ENCODE results near the gene WWOX. TPM values are rescaled to one million over a fixed set of nuclear protein-coding genes. Genes with fewer than 3 reads are reported as not detected.

Gene WWOX
- total and polyA plus RNA-seq, 2 experiments from 2014 or later: 17.0 to 39.8 TPM

GRCh38 chr16:78562111-78562510, 462.7 kb downstream of the WWOX start:
- no peak for DNase-seq (ENCODE audit: low spot score)
- TF ChIP-seq EZH2 (IDR thresholded peaks at IDR 0.05; ENCODE audit: borderline replicate concordance) (no peak), EZH2phosphoT487 (IDR thresholded peaks at IDR 0.05; ENCODE audit: low read depth, severe bottlenecking, unreplicated experiment) (no peak)
- TF ChIP-seq, protein P1, sequence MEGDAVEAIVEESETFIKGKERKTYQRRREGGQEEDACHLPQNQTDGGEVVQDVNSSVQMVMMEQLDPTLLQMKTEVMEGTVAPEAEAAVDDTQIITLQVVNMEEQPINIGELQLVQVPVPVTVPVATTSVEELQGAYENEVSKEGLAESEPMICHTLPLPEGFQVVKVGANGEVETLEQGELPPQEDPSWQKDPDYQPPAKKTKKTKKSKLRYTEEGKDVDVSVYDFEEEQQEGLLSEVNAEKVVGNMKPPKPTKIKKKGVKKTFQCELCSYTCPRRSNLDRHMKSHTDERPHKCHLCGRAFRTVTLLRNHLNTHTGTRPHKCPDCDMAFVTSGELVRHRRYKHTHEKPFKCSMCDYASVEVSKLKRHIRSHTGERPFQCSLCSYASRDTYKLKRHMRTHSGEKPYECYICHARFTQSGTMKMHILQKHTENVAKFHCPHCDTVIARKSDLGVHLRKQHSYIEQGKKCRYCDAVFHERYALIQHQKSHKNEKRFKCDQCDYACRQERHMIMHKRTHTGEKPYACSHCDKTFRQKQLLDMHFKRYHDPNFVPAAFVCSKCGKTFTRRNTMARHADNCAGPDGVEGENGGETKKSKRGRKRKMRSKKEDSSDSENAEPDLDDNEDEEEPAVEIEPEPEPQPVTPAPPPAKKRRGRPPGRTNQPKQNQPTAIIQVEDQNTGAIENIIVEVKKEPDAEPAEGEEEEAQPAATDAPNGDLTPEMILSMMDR (IDR thresholded peaks at IDR 0.05; ENCODE audit: poor library complexity): no peak
- Histone ChIP-seq H3K27me3 (no peaks in the 10 kb centered on the region), H3K36me3 (replicated peaks; ENCODE audit: insufficient read depth, low read depth) (no peaks in the 10 kb centered on the region), H3K27ac (no peak overlapping the region), H3K4me2 (no peak overlapping the region), H3K9me3 (ENCODE audit: low read depth) (no peaks in the 10 kb centered on the region), H2AFZ (no peak overlapping the region), H3K4me1 (ENCODE audit: insufficient read depth) (no peaks in the 10 kb centered on the region), H3K4me3 (no peak overlapping the region), H3K79me2 (no peaks in the 10 kb centered on the region), H4K20me1 (ENCODE audit: insufficient read depth, poor library complexity, severe bottlenecking) (no peaks in the 10 kb centered on the region), H3K9me2 (replicated peaks; ENCODE audit: insufficient read depth) (no peaks in the 10 kb centered on the region)
- WGBS (ENCODE audit: low lambda C conversion rate, missing lambda C conversion rate): 88% methylated on average over 6 of the region's 6 CpGs

DNA sequence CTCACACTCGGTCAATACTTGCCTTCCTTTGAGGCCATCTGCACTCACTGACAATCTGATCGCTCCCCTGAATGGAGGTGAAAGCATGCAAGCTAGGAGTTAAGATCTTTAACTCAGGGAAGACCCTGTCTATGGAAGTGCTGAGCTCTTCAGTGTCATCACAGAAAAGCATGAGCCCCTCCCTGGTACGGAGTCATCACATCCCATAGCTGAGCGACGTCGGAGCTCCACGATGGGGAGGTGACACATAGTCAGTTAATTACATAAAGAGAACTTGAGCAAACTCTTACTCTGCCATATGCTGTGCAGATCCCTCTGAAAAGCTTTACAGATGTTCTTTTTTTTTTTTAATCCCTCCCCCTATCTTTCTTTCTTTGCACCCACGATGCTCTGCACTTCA, 463.2 kb downstream of the WWOX start:
- Histone ChIP-seq H4K20me1 (ENCODE audit: insufficient read depth, poor library complexity, severe bottlenecking) (no peaks in the 10 kb centered on the region), H3K79me2 (no peaks in the 10 kb centered on the region), H3K4me3 (no peak overlapping the region), H3K9me2 (replicated peaks; ENCODE audit: insufficient read depth) (no peaks in the 10 kb centered on the region), H3K9me3 (ENCODE audit: low read depth) (no peaks in the 10 kb centered on the region), H3K27me3 (no peaks in the 10 kb centered on the region), H3K4me2 (no peak overlapping the region), H2AFZ (no peak overlapping the region), H3K27ac (no peak overlapping the region), H3K36me3 (replicated peaks; ENCODE audit: insufficient read depth, low read depth) (no peaks in the 10 kb centered on the region), H3K4me1 (ENCODE audit: insufficient read depth) (no peaks in the 10 kb centered on the region)
- TF ChIP-seq, protein P1 (IDR thresholded peaks at IDR 0.05; ENCODE audit: poor library complexity): no peak
- TF ChIP-seq EZH2phosphoT487 (IDR thresholded peaks at IDR 0.05; ENCODE audit: low read depth, severe bottlenecking, unreplicated experiment) (no peak), EZH2 (IDR thresholded peaks at IDR 0.05; ENCODE audit: borderline replicate concordance) (no peak)
- WGBS (ENCODE audit: low lambda C conversion rate, missing lambda C conversion rate): 91% methylated on average over 8 of the region's 8 CpGs
- no peak for DNase-seq (ENCODE audit: low spot score)

GRCh38 chr16:78563905-78564304, 464.5 kb downstream of the WWOX start:
- TF ChIP-seq, protein P1 (IDR thresholded peaks at IDR 0.05; ENCODE audit: poor library complexity): no peak
- no peak for TF ChIP-seq EZH2phosphoT487 (IDR thresholded peaks at IDR 0.05; ENCODE audit: low read depth, severe bottlenecking, unreplicated experiment)
- H3K9me2 ChIP-seq (replicated peaks; ENCODE audit: insufficient read depth): no peaks in the 10 kb centered on the region
- no peak overlapping the region for H3K27ac ChIP-seq
- H3K4me1 ChIP-seq (ENCODE audit: insufficient read depth): no peaks in the 10 kb centered on the region
- no peak overlapping the region for H3K4me2 ChIP-seq
- H4K20me1 ChIP-seq (ENCODE audit: insufficient read depth, poor library complexity, severe bottlenecking): no peaks in the 10 kb centered on the region
- no peaks in the 10 kb centered on the region for H3K9me3 ChIP-seq (ENCODE audit: low read depth)
- no peak for DNase-seq (ENCODE audit: low spot score)
- H3K36me3 ChIP-seq (replicated peaks; ENCODE audit: insufficient read depth, low read depth): no peaks in the 10 kb centered on the region
- H3K27me3 ChIP-seq: no peaks in the 10 kb centered on the region
- H2AFZ ChIP-seq: no peak overlapping the region
- H3K4me3 ChIP-seq: no peak overlapping the region
- WGBS (ENCODE audit: low lambda C conversion rate, missing lambda C conversion rate): 91% methylated on average over 7 of the region's 7 CpGs
- no peaks in the 10 kb centered on the region for H3K79me2 ChIP-seq

Measured in hepatocyte (in vitro differentiated cells).